DND-41 (cell line): ENCODE measurements around the gene TMUB2.

Source experiments
- ATAC-seq: fragments of 200-7000 bp; cut with Tn5 transposase; 3 replicates; pipeline ENCODE4 v1.9.1; 2021; ENCODE audit warnings: low read depth; ENCODE audit not compliant: insufficient read depth
- DNase-seq: peaks from one replicate; pipeline ENCODE4 v3.0.0-alpha.2; 2020
- H2AFZ ChIP-seq: 2 replicates; pipeline ENCODE4 v1.6.0; 2012; ENCODE audit warnings: low read depth, low read length
- H3K27ac ChIP-seq: 2 replicates; pipeline ENCODE4 v1.5.1; 2012; ENCODE audit warnings: low read length, inconsistent platforms
- H3K27me3 ChIP-seq: fragments of 200-600 bp; sonication (generic); 2 replicates; pipeline ENCODE4 v1.6.0; 2012; ENCODE audit warnings: low read length, mild to moderate bottlenecking, inconsistent platforms; ENCODE audit not compliant: insufficient read depth, poor library complexity
- H3K36me3 ChIP-seq: 2 replicates; pipeline ENCODE4 v1.5.1; 2012; ENCODE audit warnings: low read length, inconsistent platforms; ENCODE audit not compliant: insufficient read depth
- H3K4me1 ChIP-seq: 2 replicates; pipeline ENCODE4 v1.5.1; 2012; ENCODE audit warnings: mild to moderate bottlenecking, low read length; ENCODE audit not compliant: insufficient read depth
- H3K4me2 ChIP-seq: 2 replicates; pipeline ENCODE4 v1.6.0; 2012; ENCODE audit warnings: mild to moderate bottlenecking, moderate library complexity, low read length, inconsistent platforms; ENCODE audit not compliant: insufficient read depth
- H3K4me3 ChIP-seq, 2 experiments: fragments of 200-600 bp in 1 of 2; shearing (Covaris generic) in 1 of 2; 2 replicates each; pipeline ENCODE4 v1.5.1; 2012 to 2016; ENCODE audit warnings: inconsistent platforms in 2 of 2, low read length in 2 of 2, mild to moderate bottlenecking in 2 of 2, low read depth in 1 of 2, moderate library complexity in 1 of 2
- H3K79me2 ChIP-seq: 2 replicates; pipeline ENCODE4 v1.6.0; 2012; ENCODE audit warnings: low read length, inconsistent platforms; ENCODE audit not compliant: insufficient read depth
- H3K9ac ChIP-seq: 2 replicates; pipeline ENCODE4 v1.6.0; 2012; ENCODE audit warnings: low read depth, mild to moderate bottlenecking, inconsistent platforms, low read length, moderate library complexity
- H3K9me3 ChIP-seq: 2 replicates; pipeline ENCODE4 v1.5.1; 2012; ENCODE audit warnings: low read length, moderate library complexity, mild to moderate bottlenecking, inconsistent platforms; ENCODE audit not compliant: insufficient read depth, severe bottlenecking
- H4K20me1 ChIP-seq: 2 replicates; pipeline ENCODE4 v1.6.0; 2012; ENCODE audit warnings: low read length; ENCODE audit not compliant: insufficient read depth
- CTCF ChIP-seq: IDR thresholded peaks from 2 replicates; pipeline ENCODE4 v1.5.1; 2012; ENCODE audit warnings: borderline replicate concordance, low read length, moderate library complexity, mild to moderate bottlenecking; ENCODE audit not compliant: poor library complexity, severe bottlenecking; ENCODE audit errors: extremely low read depth
- EZH2 ChIP-seq: IDR thresholded peaks from 3 replicates; pipeline ENCODE4 v1.6.1; 2012; ENCODE audit warnings: borderline replicate concordance, low read depth, mild to moderate bottlenecking, moderate library complexity, low read length, inconsistent platforms; ENCODE audit not compliant: severe bottlenecking

Gene TMUB2

GRCh38 chr17:44159519-44160210 is 27.1 kb upstream of the TMUB2 start:
- no peak overlapping the region for H3K9ac ChIP-seq
- H3K9me3 ChIP-seq = no peaks in the 10 kb centered on the region
- peaks cover 10% of the 10 kb centered on the region for H4K20me1 ChIP-seq
- H3K27ac ChIP-seq = no peak overlapping the region
- TF ChIP-seq EZH2 = no peak
- TF ChIP-seq CTCF = no peak
- H3K36me3 ChIP-seq = peaks cover 51% of the 10 kb centered on the region
- DNase-seq (no peak), ATAC-seq (no peak)
- H3K27me3 ChIP-seq = no peaks in the 10 kb centered on the region
- H2AFZ ChIP-seq = no peak overlapping the region
- no peak overlapping the region for H3K4me3 ChIP-seq
- no peaks in the 10 kb centered on the region for H3K79me2 ChIP-seq
- no peak overlapping the region for H3K4me2 ChIP-seq
- H3K4me1 ChIP-seq = no peaks in the 10 kb centered on the region

GRCh38 chr17:44164476-44164875 is 22.3 kb upstream of the TMUB2 start:
- TF ChIP-seq CTCF (no peak), EZH2 (no peak)
- DNase-seq (no peak), ATAC-seq (no peak)
- no peak overlapping the region for H3K4me2 ChIP-seq
- no peak overlapping the region for H3K27ac ChIP-seq
- H3K9me3 ChIP-seq = no peaks in the 10 kb centered on the region
- H2AFZ ChIP-seq = no peak overlapping the region
- no peaks in the 10 kb centered on the region for H3K27me3 ChIP-seq
- H4K20me1 ChIP-seq = no peaks in the 10 kb centered on the region
- H3K9ac ChIP-seq = no peak overlapping the region
- peaks cover 19% of the 10 kb centered on the region for H3K36me3 ChIP-seq
- no peaks in the 10 kb centered on the region for H3K79me2 ChIP-seq
- H3K4me3 ChIP-seq = no peak overlapping the region
- no peaks in the 10 kb centered on the region for H3K4me1 ChIP-seq

GRCh38 chr17:44167181-44167861 is 19.5 kb upstream of the TMUB2 start:
- Histone ChIP-seq H4K20me1 (0 out of 2 replicates have a peak, but pooled peaks cover 3% of the 10 kb centered on the region), H3K27ac (no peak overlapping the region), H3K27me3 (no peaks in the 10 kb centered on the region), H3K9ac (no peak overlapping the region), H3K4me3 (no peak overlapping the region), H3K79me2 (no peaks in the 10 kb centered on the region), H3K9me3 (no peaks in the 10 kb centered on the region), H3K36me3 (peaks cover under 1% of the 10 kb centered on the region; the same call in 1 of the 2 replicates), H3K4me1 (no peaks in the 10 kb centered on the region), H3K4me2 (no peak overlapping the region), H2AFZ (no peak overlapping the region)
- ATAC-seq (no peak), DNase-seq (no peak)
- TF ChIP-seq CTCF (no peak), EZH2 (no peak)
